HUES64 (cell line): ENCODE data around the gene HCFC1R1.

ENCODE experiments used
- H3K27ac ChIP-seq: 2 replicates; pipeline ENCODE4 v1.7.0; 2013; ENCODE audit warnings: low read depth, low read length, inconsistent platforms
- H3K27me3 ChIP-seq: 2 replicates; pipeline ENCODE4 v1.6.1; 2013; ENCODE audit warnings: mild to moderate bottlenecking, low read length; ENCODE audit not compliant: insufficient read depth
- H3K36me3 ChIP-seq: 2 replicates; pipeline ENCODE4 v1.6.1; 2013; ENCODE audit warnings: mild to moderate bottlenecking, low read length; ENCODE audit not compliant: insufficient read depth
- H3K4me1 ChIP-seq: 2 replicates; pipeline ENCODE4 v1.6.1; 2013; ENCODE audit warnings: mild to moderate bottlenecking, low read length, moderate library complexity; ENCODE audit not compliant: insufficient read depth
- H3K4me3 ChIP-seq: 2 replicates; pipeline ENCODE4 v1.5.1; 2013; ENCODE audit warnings: mild to moderate bottlenecking, low read length, moderate library complexity
- H3K9ac ChIP-seq: 2 replicates; pipeline ENCODE4 v1.6.1; 2013; ENCODE audit warnings: mild to moderate bottlenecking, low read depth, low read length
- H3K9me3 ChIP-seq: 2 replicates; pipeline ENCODE4 v1.6.1; 2013; ENCODE audit warnings: low read depth, low read length; ENCODE audit not compliant: insufficient read depth
- WGBS: fragments of 150-250, 120-280 bp; methylation state at CpG from one replicate; pipeline ENCODE4 v1.1.7; 2013; ENCODE audit warnings: missing lambda C conversion rate; 5-methylcytosine and 5-hydroxymethylcytosine counted together

Gene HCFC1R1

DNA sequence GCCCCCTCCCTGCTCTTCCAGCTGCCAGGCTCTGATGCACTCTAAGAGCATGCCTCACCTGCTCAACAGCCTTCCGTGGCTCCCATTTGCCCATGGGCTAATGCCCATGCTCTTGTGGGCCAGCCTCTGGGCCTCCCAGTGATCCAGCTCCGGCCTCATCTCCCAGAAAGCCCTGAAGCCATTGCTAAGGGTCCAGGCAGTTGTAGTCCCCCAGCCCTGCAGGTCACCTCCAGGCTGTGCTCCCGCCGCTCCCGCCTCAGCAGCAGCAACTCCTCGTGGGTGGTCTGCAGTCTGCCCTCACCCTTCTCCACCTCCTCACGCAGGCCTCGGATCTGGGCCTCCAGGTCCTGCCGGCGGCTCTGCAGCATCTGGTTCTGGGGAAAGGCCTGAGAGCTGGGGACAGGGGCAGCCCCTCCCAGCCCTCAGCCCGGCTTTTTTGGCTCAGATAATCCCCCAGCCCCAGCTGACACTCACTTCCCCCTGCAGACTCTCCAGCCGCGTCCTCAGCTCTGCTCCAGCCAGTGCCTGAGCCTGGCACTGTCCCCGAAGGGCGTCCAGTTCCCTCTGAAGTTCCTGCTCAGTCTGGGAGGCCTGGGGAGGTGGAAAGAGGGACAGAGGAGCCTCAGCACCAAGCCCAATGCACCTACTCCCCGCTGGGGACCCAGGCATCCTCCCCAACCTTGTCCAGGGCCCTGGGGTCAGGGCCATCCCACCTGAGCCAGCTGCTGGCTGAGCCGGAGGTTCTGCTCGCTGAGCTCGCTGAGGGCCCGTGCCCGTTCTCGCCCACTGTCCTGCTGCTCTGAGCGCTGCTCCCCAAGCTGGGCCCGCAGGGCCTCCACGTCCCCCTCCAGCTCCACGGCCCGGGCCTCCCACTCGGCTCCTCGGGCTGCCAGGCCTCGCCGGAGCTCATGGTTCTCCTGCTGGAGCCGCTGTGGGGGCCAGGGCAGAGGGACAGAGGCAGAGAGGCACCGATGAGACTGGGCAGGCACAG lies 6.8 kb upstream of the HCFC1R1 start:
- 89% methylated on average over 33 of the region's 33 CpGs for WGBS
- no peaks in the 10 kb centered on the region for H3K9me3 ChIP-seq
- no peak overlapping the region for H3K4me3 ChIP-seq
- no peak overlapping the region for H3K9ac ChIP-seq
- H3K27me3 ChIP-seq, result peaks cover 32% of the 10 kb centered on the region
- peaks cover 11% of the 10 kb centered on the region for H3K4me1 ChIP-seq
- H3K36me3 ChIP-seq, result peaks cover 17% of the 10 kb centered on the region
- H3K27ac ChIP-seq, result no peak overlapping the region

GRCh38 chr16:3029491-3030221 lies 5.9 kb upstream of the HCFC1R1 start:
- no peak overlapping the region for H3K4me3 ChIP-seq
- peaks cover 17% of the 10 kb centered on the region for H3K36me3 ChIP-seq
- no peak overlapping the region for H3K9ac ChIP-seq
- no peak overlapping the region for H3K27ac ChIP-seq
- H3K9me3 ChIP-seq, result no peaks in the 10 kb centered on the region
- WGBS, result 91% methylated on average over 59 of the region's 59 CpGs
- H3K4me1 ChIP-seq, result peaks cover 11% of the 10 kb centered on the region
- H3K27me3 ChIP-seq, result peaks cover 26% of the 10 kb centered on the region

GRCh38 chr16:3028716-3029319 lies 5.1 kb upstream of the HCFC1R1 start:
- Histone ChIP-seq H3K9ac (no peak overlapping the region), H3K36me3 (peaks cover 17% of the 10 kb centered on the region), H3K27ac (no peak overlapping the region), H3K27me3 (peaks cover 20% of the 10 kb centered on the region), H3K4me3 (no peak overlapping the region), H3K9me3 (no peaks in the 10 kb centered on the region), H3K4me1 (peaks cover 11% of the 10 kb centered on the region)
- 62% methylated on average over 15 of the region's 15 CpGs for whole genome bisulfite sequencing

DNA sequence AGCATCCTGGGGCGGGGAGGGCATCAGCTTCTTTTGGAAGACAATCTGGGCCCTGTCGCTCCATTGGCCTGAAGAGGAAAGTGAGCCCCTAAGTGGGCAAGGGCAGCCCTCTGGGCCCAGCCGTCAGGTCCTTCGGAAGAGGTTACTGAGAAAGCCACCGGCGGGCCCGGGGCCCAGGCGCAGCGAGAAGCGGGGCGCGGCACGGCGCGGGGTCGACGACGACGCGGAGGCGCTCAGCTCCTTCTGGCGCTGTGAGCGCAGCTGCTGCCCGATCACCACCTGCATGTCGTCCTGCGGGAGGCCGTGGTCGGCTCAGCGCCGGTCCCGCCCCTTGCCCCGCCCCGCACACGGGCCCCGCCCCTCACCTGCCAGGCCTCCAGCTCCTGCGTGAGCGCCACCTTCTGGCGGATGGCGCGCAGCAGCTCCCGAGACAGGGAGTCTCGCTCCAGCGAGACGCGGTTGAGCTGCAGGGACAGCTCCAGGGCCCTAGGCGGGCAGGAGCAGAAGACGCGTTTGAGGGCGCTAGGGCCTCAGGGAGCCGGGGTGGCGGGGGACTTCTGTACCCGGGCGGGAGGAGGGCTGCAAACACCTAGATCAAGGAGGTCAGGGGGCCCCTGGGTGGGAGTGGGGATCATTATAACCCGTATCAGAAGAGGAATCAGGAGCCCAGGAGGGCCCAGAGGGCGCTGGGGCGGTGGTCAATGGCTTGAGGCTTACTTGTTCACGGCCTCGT lies 4.4 kb upstream of the HCFC1R1 start:
- no peak overlapping the region for H3K9ac ChIP-seq
- WGBS, result 6% methylated on average over 58 of the region's 58 CpGs

DNA sequence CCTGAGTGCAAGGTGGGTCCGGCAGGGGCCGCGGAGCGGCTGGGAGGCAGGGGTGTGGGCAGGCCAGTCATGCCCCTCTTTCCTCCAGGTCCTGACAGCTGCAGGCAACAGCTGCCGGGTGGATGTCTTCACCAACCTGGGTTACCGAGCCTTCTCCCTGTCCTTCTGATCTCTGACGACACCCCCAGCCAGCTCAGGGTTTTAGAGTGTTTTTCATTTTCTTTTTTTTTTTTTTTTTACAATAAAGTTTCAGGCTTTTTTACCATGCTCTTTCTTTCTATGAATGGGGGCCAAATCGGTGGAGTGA lies 3.7 kb upstream of the HCFC1R1 start:
- Histone ChIP-seq H3K36me3 (peaks cover 17% of the 10 kb centered on the region), H3K27ac (no peak overlapping the region), H3K4me3 (no peak overlapping the region), H3K4me1 (peaks cover 17% of the 10 kb centered on the region), H3K27me3 (peaks cover 20% of the 10 kb centered on the region), H3K9ac (no peak overlapping the region), H3K9me3 (no peaks in the 10 kb centered on the region)
- 87% methylated on average over 7 of the region's 8 CpGs for WGBS

More for the DNA sequence above, 4.4 kb upstream of the HCFC1R1 start:
- no peaks in the 10 kb centered on the region for H3K9me3 ChIP-seq
- H3K27ac ChIP-seq, result peak overlapping the region; percentile 74; the same call in 1 of the 2 replicates
- H3K36me3 ChIP-seq, result peaks cover 17% of the 10 kb centered on the region
- peaks cover 11% of the 10 kb centered on the region for H3K4me1 ChIP-seq
- H3K4me3 ChIP-seq, result peak overlapping the region; percentile 37
- peaks cover 20% of the 10 kb centered on the region for H3K27me3 ChIP-seq

DNA sequence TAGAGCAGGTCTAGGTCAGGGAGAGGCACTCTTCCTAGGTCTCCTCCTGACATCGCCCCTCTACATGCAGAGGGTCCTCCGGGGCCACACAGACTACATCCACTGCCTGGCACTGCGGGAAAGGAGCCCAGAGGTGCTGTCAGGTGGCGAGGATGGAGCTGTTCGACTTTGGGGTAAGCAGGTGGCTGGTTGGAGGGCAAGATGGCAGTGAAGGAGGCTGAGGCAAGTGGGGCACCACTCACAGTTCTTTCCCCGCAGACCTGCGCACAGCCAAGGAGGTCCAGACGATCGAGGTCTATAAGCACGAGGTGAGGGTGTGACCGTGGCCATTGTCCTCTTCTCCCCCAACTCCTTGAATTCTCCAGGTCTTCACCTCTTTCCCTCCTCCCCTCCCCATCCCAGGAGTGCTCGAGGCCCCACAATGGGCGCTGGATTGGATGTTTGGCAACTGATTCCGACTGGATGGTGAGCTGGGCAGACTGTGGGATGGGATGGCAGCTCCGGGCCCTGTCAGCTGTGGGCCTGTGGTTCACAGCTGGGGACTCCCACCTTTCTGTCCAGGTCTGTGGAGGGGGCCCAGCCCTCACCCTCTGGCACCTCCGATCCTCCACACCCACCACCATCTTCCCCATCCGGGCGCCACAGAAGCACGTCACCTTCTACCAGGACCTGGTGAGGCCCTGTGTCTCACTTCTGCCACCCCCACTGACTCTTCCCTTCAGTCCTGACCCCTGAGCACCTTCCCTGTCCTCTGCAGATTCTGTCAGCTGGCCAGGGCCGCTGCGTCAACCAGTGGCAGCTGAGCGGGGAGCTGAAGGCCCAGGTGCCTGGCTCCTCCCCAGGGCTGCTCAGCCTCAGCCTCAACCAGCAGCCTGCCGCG lies 3.1 kb upstream of the HCFC1R1 start:
- Histone ChIP-seq H3K9ac (no peak overlapping the region), H3K4me3 (no peak overlapping the region), H3K9me3 (no peaks in the 10 kb centered on the region), H3K27me3 (peaks cover 20% of the 10 kb centered on the region), H3K4me1 (peaks cover 21% of the 10 kb centered on the region), H3K36me3 (peaks cover 17% of the 10 kb centered on the region), H3K27ac (no peak overlapping the region)
- 93% methylated on average over 24 of the region's 24 CpGs for WGBS

- Histone ChIP-seq H3K4me1 (peaks cover 21% of the 10 kb centered on the region), H3K36me3 (peaks cover 17% of the 10 kb centered on the region), H3K27me3 (peaks cover 20% of the 10 kb centered on the region), H3K4me3 (no peak overlapping the region), H3K27ac (no peak overlapping the region), H3K9ac (no peak overlapping the region), H3K9me3 (no peaks in the 10 kb centered on the region)
- WGBS, result 95% methylated on average over 8 of the region's 8 CpGs
These were observed 2.2 kb upstream of the HCFC1R1 start for GRCh38 chr16:3026003-3026378.

GRCh38 chr16:3025032-3026002 lies 1.6 kb upstream of the HCFC1R1 start:
- WGBS, result 97% methylated on average over 18 of the region's 18 CpGs
- Histone ChIP-seq H3K4me3 (no peak overlapping the region), H3K36me3 (peaks cover 17% of the 10 kb centered on the region), H3K9me3 (no peaks in the 10 kb centered on the region), H3K27me3 (peaks cover 19% of the 10 kb centered on the region), H3K27ac (no peak overlapping the region), H3K9ac (no peak overlapping the region), H3K4me1 (peaks cover 21% of the 10 kb centered on the region)

DNA sequence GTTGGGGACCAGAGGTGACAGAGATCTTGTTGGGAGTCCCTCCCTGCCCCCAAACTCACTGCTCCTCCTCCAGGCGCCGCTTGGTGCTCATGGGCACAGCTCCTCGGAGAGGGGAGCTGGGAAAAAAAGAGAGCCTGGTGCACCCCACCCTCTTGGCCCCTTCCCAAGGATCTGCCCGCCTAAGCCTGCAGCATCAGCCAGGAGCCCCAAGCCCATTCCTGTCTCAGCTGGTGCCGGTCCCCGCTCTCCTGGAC lies 400 bp downstream of the HCFC1R1 start:
- H3K9me3 ChIP-seq, result no peaks in the 10 kb centered on the region
- peak overlapping the region; percentile 100 for H3K27ac ChIP-seq
- H3K27me3 ChIP-seq, result no peaks in the 10 kb centered on the region
- peaks cover 18% of the 10 kb centered on the region for H3K4me1 ChIP-seq
- 6% methylated on average over 6 of the region's 6 CpGs for WGBS
- peak overlapping the region; percentile 92 for H3K9ac ChIP-seq
- peaks cover 17% of the 10 kb centered on the region for H3K36me3 ChIP-seq
- H3K4me3 ChIP-seq, result peak overlapping the region; percentile 78
